ENCODE measurements around the gene SLC44A2.

The SLC44A2 gene

DNA sequence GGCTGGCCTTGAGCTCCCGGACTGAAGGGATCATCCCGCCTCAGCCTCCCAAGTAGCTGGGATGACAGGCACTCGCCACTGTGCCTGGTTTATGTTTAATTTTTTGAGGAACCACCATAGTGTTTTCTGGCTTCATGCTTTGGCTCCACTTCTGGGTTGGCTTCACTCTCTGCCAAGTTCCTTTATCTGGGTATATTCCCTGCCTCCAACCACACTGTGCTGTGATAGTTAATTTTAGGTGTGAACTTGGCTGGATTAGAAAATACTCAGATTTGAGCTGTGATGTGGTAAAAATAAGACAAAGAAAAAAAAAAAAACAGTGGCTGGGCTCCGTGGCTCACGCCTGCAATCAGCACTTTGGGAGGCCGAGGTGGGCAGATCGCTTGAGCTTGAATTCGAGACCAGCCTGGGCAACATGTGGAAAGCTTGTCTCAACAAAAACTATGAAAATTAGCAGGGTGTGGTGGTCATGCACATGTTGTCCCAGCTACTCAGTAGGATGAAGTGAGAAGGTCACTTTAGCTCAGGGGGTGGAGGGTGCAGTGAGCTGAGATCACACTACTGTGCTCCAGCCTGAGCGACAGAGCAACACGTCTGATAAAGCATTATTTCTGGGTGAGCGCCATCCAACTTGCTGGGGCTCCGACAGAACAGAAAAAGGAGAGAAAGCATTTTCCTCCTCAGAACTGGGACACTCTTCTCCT lies 21.3 kb downstream of the SLC44A2 start:
- H3K9me2 ChIP-seq (replicated peaks; ENCODE audit: insufficient read depth, low read length), result no peaks in the 10 kb centered on the region
- no peak for TF ChIP-seq EZH2phosphoT487 (conservative IDR thresholded peaks at IDR 0.05; ENCODE audit: low read length)
- TF ChIP-seq, protein P1, sequence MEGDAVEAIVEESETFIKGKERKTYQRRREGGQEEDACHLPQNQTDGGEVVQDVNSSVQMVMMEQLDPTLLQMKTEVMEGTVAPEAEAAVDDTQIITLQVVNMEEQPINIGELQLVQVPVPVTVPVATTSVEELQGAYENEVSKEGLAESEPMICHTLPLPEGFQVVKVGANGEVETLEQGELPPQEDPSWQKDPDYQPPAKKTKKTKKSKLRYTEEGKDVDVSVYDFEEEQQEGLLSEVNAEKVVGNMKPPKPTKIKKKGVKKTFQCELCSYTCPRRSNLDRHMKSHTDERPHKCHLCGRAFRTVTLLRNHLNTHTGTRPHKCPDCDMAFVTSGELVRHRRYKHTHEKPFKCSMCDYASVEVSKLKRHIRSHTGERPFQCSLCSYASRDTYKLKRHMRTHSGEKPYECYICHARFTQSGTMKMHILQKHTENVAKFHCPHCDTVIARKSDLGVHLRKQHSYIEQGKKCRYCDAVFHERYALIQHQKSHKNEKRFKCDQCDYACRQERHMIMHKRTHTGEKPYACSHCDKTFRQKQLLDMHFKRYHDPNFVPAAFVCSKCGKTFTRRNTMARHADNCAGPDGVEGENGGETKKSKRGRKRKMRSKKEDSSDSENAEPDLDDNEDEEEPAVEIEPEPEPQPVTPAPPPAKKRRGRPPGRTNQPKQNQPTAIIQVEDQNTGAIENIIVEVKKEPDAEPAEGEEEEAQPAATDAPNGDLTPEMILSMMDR (IDR thresholded peaks at IDR 0.05; ENCODE audit: insufficient read depth, low read length, poor library complexity, severe bottlenecking), result no peak
- H3K9me3 ChIP-seq (ENCODE audit: insufficient read depth, low read length), result no peaks in the 10 kb centered on the region
- no peak overlapping the region for H3K4me3 ChIP-seq (ENCODE audit: insufficient read depth, low read length, poor library complexity, severe bottlenecking)
- H2AFZ ChIP-seq (ENCODE audit: low read depth, low read length, severe bottlenecking), result no peak overlapping the region
- no peak overlapping the region for H3K4me2 ChIP-seq (ENCODE audit: low read depth, low read length, poor library complexity, severe bottlenecking)
- no peak overlapping the region for H3K27ac ChIP-seq (ENCODE audit: low read depth, low read length)
- H3K79me2 ChIP-seq (ENCODE audit: insufficient read depth, low read length), result no peaks in the 10 kb centered on the region
- H3F3A ChIP-seq (ENCODE audit: insufficient read depth), result 0 out of 2 replicates have a peak, but pooled peaks cover 4% of the 10 kb centered on the region
- no peaks in the 10 kb centered on the region for H4K20me1 ChIP-seq (ENCODE audit: low read depth, low read length)
- H3K36me3 ChIP-seq (ENCODE audit: low read length), result no peaks in the 10 kb centered on the region
- H3K9ac ChIP-seq (ENCODE audit: low read length), result no peak overlapping the region
- no peaks in the 10 kb centered on the region for H3K27me3 ChIP-seq (ENCODE audit: low read length)

DNA sequence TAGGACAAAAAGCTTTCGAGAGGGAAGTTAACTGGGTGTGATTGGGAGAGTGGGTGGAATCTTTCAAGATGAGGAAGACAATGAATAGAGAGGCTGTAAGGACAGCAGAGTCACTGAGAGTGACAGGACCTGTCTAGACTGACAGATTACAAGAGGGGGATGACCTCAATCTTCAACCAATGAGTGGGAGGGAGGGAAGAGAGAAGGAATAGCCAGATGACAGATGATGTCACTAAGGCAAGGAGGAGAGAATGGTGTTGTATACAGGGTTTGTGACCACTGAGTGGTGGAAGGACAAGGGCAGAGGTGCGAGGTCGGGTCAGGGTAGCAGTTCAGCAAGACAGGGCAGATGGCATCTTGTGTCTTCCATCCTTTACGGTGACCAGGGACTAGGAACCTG lies 23.0 kb downstream of the SLC44A2 start:
- Histone ChIP-seq H3F3A (ENCODE audit: insufficient read depth) (peaks cover 11% of the 10 kb centered on the region; the same call in 1 of the 2 replicates), H3K9ac (ENCODE audit: low read length) (no peak overlapping the region), H3K79me2 (ENCODE audit: insufficient read depth, low read length) (peaks cover 6% of the 10 kb centered on the region), H3K4me3 (ENCODE audit: insufficient read depth, low read length, poor library complexity, severe bottlenecking) (no peak overlapping the region), H4K20me1 (ENCODE audit: low read depth, low read length) (no peaks in the 10 kb centered on the region), H3K9me3 (ENCODE audit: insufficient read depth, low read length) (no peaks in the 10 kb centered on the region), H3K36me3 (ENCODE audit: low read length) (no peaks in the 10 kb centered on the region; the same call in 1 of the 2 replicates), H3K4me2 (ENCODE audit: low read depth, low read length, poor library complexity, severe bottlenecking) (no peak overlapping the region), H3K9me2 (replicated peaks; ENCODE audit: insufficient read depth, low read length) (no peaks in the 10 kb centered on the region), H3K27me3 (ENCODE audit: low read length) (no peaks in the 10 kb centered on the region), H3K27ac (ENCODE audit: low read depth, low read length) (no peak overlapping the region), H2AFZ (ENCODE audit: low read depth, low read length, severe bottlenecking) (no peak overlapping the region)
- TF ChIP-seq, protein P1 (IDR thresholded peaks at IDR 0.05; ENCODE audit: insufficient read depth, low read length, poor library complexity, severe bottlenecking), result no peak
- no peak for TF ChIP-seq EZH2phosphoT487 (conservative IDR thresholded peaks at IDR 0.05; ENCODE audit: low read length)

DNA sequence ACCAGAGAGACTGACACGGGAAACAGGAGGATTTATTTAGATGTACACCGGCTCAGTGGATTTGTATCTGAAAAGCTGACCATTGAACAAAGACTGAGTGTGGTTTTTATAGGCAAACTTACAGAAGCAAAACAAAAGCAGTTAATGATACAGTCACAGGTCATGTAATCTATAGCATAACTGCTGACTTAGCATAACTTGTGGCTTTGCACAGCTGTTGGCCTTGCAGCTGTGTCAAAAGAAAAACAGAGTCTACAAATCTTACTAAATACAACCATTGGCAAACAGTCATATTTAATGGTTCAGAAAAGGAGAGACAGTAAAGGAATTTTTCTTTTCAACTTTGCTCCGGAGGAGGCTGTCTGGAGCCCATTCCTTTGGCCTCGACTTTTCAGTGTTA lies 26.5 kb downstream of the SLC44A2 start:
- H3K9ac ChIP-seq (ENCODE audit: low read length), result no peak overlapping the region
- no peaks in the 10 kb centered on the region for H3K9me3 ChIP-seq (ENCODE audit: insufficient read depth, low read length)
- H3K27me3 ChIP-seq (ENCODE audit: low read length), result no peaks in the 10 kb centered on the region
- peaks cover 9% of the 10 kb centered on the region for H4K20me1 ChIP-seq (ENCODE audit: low read depth, low read length)
- H3K9me2 ChIP-seq (replicated peaks; ENCODE audit: insufficient read depth, low read length), result no peaks in the 10 kb centered on the region
- peaks cover 5% of the 10 kb centered on the region for H3K36me3 ChIP-seq (ENCODE audit: low read length)
- H3K4me2 ChIP-seq (ENCODE audit: low read depth, low read length, poor library complexity, severe bottlenecking), result no peak overlapping the region
- no peak overlapping the region for H2AFZ ChIP-seq (ENCODE audit: low read depth, low read length, severe bottlenecking)
- no peak overlapping the region for H3K4me3 ChIP-seq (ENCODE audit: insufficient read depth, low read length, poor library complexity, severe bottlenecking)
- TF ChIP-seq, protein P1 (IDR thresholded peaks at IDR 0.05; ENCODE audit: insufficient read depth, low read length, poor library complexity, severe bottlenecking), result no peak
- TF ChIP-seq EZH2phosphoT487 (conservative IDR thresholded peaks at IDR 0.05; ENCODE audit: low read length), result no peak
- H3K27ac ChIP-seq (ENCODE audit: low read depth, low read length), result no peak overlapping the region
- H3K79me2 ChIP-seq (ENCODE audit: insufficient read depth, low read length), result peaks cover 32% of the 10 kb centered on the region
- H3F3A ChIP-seq (ENCODE audit: insufficient read depth), result peaks cover 18% of the 10 kb centered on the region; the same call in 1 of the 2 replicates

Data from SU-DHL-6 (cell line).